IMR-90 (cell line): ENCODE data around the gene WNK3. TPM values are rescaled to one million over a fixed set of nuclear protein-coding genes. Genes with fewer than 3 reads are reported as not detected.

ENCODE experiments used
- ATAC-seq: fragments of 200-7000 bp; cut with Tn5 transposase; 2 replicates; pipeline ENCODE4 v1.9.1; 2020; ENCODE audit warnings: low read depth, mild to moderate bottlenecking, moderate library complexity
- BruUV-seq: library from RNA; stranded (reverse); fragments of 400-500 nt; replicated peaks from 2 replicates; lab custom pipeline; 2021; lab: Mats Ljungman, UMichigan
- CTCF ChIA-PET: fragments of 300-600 bp; formaldehyde crosslinking; extraction: SDS; loops from one replicate; lab custom pipeline; 2021; ENCODE audit warnings: antibody characterized with exemption; lab: Yijun Ruan, JAX
- POLR2A ChIA-PET: fragments of 300-600 bp; sonication (Branson Sonifier 250); formaldehyde crosslinking; loops from one replicate; lab custom pipeline; 2022; ENCODE audit warnings: antibody characterized with exemption; ENCODE audit not compliant: unreplicated experiment; lab: Charles Lee
- DNase-seq: peaks from one replicate; pipeline ENCODE4 v3.0.0; 2013
- H2AFZ ChIP-seq: replicated peaks from 2 replicates; pipeline ENCODE3; 2013; ENCODE audit warnings: low read length, mild to moderate bottlenecking; ENCODE audit not compliant: poor library complexity
- H2AK5ac ChIP-seq: 2 replicates; pipeline ENCODE4 v1.6.1; 2013; ENCODE audit warnings: low read depth, low read length, inconsistent platforms
- H2AK9ac ChIP-seq: replicated peaks from 2 replicates; pipeline ENCODE3; 2013; ENCODE audit warnings: mild to moderate bottlenecking, low read depth, low read length, moderate library complexity; ENCODE audit not compliant: poor library complexity
- H2BK120ac ChIP-seq: 2 replicates; pipeline ENCODE4 v1.6.1; 2013; ENCODE audit warnings: low read depth, low read length, inconsistent platforms
- H2BK15ac ChIP-seq: 3 replicates; pipeline ENCODE4 v1.6.1; 2013; ENCODE audit warnings: low read depth, low read length, inconsistent platforms
- H2BK20ac ChIP-seq: 2 replicates; pipeline ENCODE4 v1.6.1; 2013; ENCODE audit warnings: low read depth, mild to moderate bottlenecking, inconsistent platforms, low read length, moderate library complexity
- H2BK5ac ChIP-seq: 2 replicates; pipeline ENCODE4 v1.6.1; 2013; ENCODE audit warnings: mild to moderate bottlenecking, low read depth, low read length, inconsistent platforms; ENCODE audit not compliant: poor library complexity, severe bottlenecking
- H3K14ac ChIP-seq: replicated peaks from 2 replicates; pipeline ENCODE4 v1.6.1; 2013; ENCODE audit warnings: low read depth, low read length, inconsistent platforms
- H3K18ac ChIP-seq: 2 replicates; pipeline ENCODE4 v1.6.1; 2013; ENCODE audit warnings: low read depth, low read length, control low read depth
- H3K23ac ChIP-seq: 2 replicates; pipeline ENCODE4 v1.6.1; 2013; ENCODE audit warnings: low read depth, low read length, inconsistent platforms
- H3K27ac ChIP-seq: 2 replicates; pipeline ENCODE4 v1.5.1; 2013; ENCODE audit warnings: mild to moderate bottlenecking, control low read depth, low read length; ENCODE audit not compliant: insufficient read depth
- H3K27me3 ChIP-seq: 2 replicates; pipeline ENCODE4 v1.6.1; 2013; ENCODE audit warnings: low read length; ENCODE audit not compliant: control insufficient read depth, insufficient read depth
- H3K36me3 ChIP-seq: 2 replicates; pipeline ENCODE4 v1.6.1; 2013; ENCODE audit warnings: low read length, mixed read lengths; ENCODE audit not compliant: control insufficient read depth, insufficient read depth
- H3K4ac ChIP-seq: 2 replicates; pipeline ENCODE4 v1.6.1; 2013; ENCODE audit warnings: low read depth, low read length, inconsistent platforms
- H3K4me1 ChIP-seq: 2 replicates; pipeline ENCODE4 v1.6.1; 2013; ENCODE audit warnings: low read length, mixed read lengths; ENCODE audit not compliant: control insufficient read depth, insufficient read depth
- H3K4me2 ChIP-seq: 2 replicates; pipeline ENCODE4 v1.6.1; 2013; ENCODE audit warnings: low read depth, mild to moderate bottlenecking, control low read depth, low read length, moderate library complexity
- H3K4me3 ChIP-seq: 2 replicates; pipeline ENCODE4 v1.5.1; 2013; ENCODE audit warnings: low read depth, mild to moderate bottlenecking, control low read depth, low read length, moderate library complexity; ENCODE audit not compliant: insufficient read depth
- H3K56ac ChIP-seq: 2 replicates; pipeline ENCODE4 v1.6.1; 2013; ENCODE audit warnings: low read length, inconsistent platforms; ENCODE audit not compliant: insufficient read depth; ENCODE audit errors: extremely low read depth
- H3K79me1 ChIP-seq, 2 experiments: 2 replicates each; pipeline ENCODE4 v1.6.1; 2013; ENCODE audit warnings: low read length in 2 of 2, inconsistent platforms in 1 of 2, low read depth in 1 of 2
- H3K9ac ChIP-seq: 2 replicates; pipeline ENCODE4 v1.6.1; 2013; ENCODE audit warnings: low read depth, low read length, control low read depth
- H3K9me1 ChIP-seq: 2 replicates; pipeline ENCODE4 v1.6.1; 2013; ENCODE audit warnings: low read length, inconsistent platforms; ENCODE audit not compliant: insufficient read depth
- H3K9me3 ChIP-seq: 2 replicates; pipeline ENCODE4 v1.6.1; 2013; ENCODE audit warnings: low read length; ENCODE audit not compliant: control insufficient read depth, insufficient read depth
- H4K20me1 ChIP-seq: 2 replicates; pipeline ENCODE4 v1.6.1; 2013; ENCODE audit warnings: low read length, inconsistent platforms; ENCODE audit not compliant: insufficient read depth
- H4K5ac ChIP-seq: 2 replicates; pipeline ENCODE4 v1.6.1; 2013; ENCODE audit warnings: mild to moderate bottlenecking, low read depth, low read length, control low read depth
- H4K8ac ChIP-seq, 2 experiments: 2 replicates each; pipeline ENCODE4 v1.6.1; 2013; ENCODE audit warnings: low read depth in 2 of 2, low read length in 2 of 2, control low read depth in 1 of 2, inconsistent platforms in 1 of 2
- H4K91ac ChIP-seq: 2 replicates; pipeline ENCODE4 v1.6.1; 2013; ENCODE audit warnings: low read depth, low read length, inconsistent platforms; ENCODE audit not compliant: insufficient read depth
- CEBPB ChIP-seq: IDR thresholded peaks from 2 replicates; pipeline ENCODE4 v1.6.1; 2012; ENCODE audit warnings: low read depth, low read length, improper control_type of control experiment
- ELK1 ChIP-seq: fragments of 150-350 bp; IDR thresholded peaks from 2 replicates; pipeline ENCODE4 v1.6.1; 2016; ENCODE audit warnings: low read depth, mild to moderate bottlenecking, low read length, moderate library complexity, borderline replicate concordance
- MAZ ChIP-seq: IDR thresholded peaks from 2 replicates; pipeline ENCODE4 v1.6.1; 2012; ENCODE audit warnings: low read depth, mild to moderate bottlenecking, low read length, improper control_type of control experiment, moderate library complexity, borderline replicate concordance
- MXI1 ChIP-seq: IDR thresholded peaks from 2 replicates; pipeline ENCODE4 v1.6.1; 2012; ENCODE audit warnings: low read depth, mild to moderate bottlenecking, low read length, moderate library complexity, borderline replicate concordance
- RFX5 ChIP-seq: IDR thresholded peaks from 2 replicates; pipeline ENCODE4 v1.8.0; 2012; ENCODE audit warnings: low read depth, mild to moderate bottlenecking, low read length, moderate library complexity
- SMC3 ChIP-seq: fragments of 150-350 bp; IDR thresholded peaks from 2 replicates; pipeline ENCODE4 v1.6.1; 2016; ENCODE audit warnings: low read depth, mild to moderate bottlenecking, antibody characterized with exemption, low read length, moderate library complexity
- USF2 ChIP-seq: fragments of 150-350 bp; IDR thresholded peaks from 2 replicates; pipeline ENCODE4 v1.6.1; 2017; ENCODE audit warnings: mild to moderate bottlenecking, antibody characterized with exemption, low read length, low read depth
- WGBS, 2 experiments: methylation state at CpG; one replicate each; pipeline versions ENCODE4 v1.1.5 to v1.1.7; 2013; ENCODE audit warnings: missing lambda C conversion rate in 2 of 2; ENCODE audit not compliant: insufficient read length in 1 of 2; ENCODE audit errors: extremely low coverage in 2 of 2; 5-methylcytosine and 5-hydroxymethylcytosine counted together
- dilution Hi-C: fragments of 300-500 bp; cut with HindIII; formaldehyde crosslinking; loops from one replicate; pipeline ENCODE4 v1.14.3; 2018; ENCODE audit warnings: low sequenced_read_pairs; ENCODE audit not compliant: unreplicated experiment
- in situ Hi-C: fragments of 300-500 bp; cut with MboI; formaldehyde crosslinking; loops from 3 replicates; pipeline ENCODE4 v1.14.3; 2019; ENCODE audit warnings: low sequenced_read_pairs, inconsistent platforms, mixed read lengths
- intact Hi-C: fragments of 100-400 bp; cut with micrococcal nuclease; formaldehyde crosslinking; loops from 2 replicates; pipeline ENCODE4 v1.10.0; 2022
- polyA plus RNA-seq, 3 experiments: library from polyadenylated mRNA; depleted of rRNA; stranded (reverse); fragments of >200 nt; gene quantifications; 2 replicates each; pipeline ENCODE4 v1.2.3, GENCODE V29; 2012; ENCODE audit warnings: low replicate concordance in 1 of 3
- total RNA-seq: library from RNA; depleted of rRNA; stranded (reverse); fragments of >200 nt; gene quantifications from 2 replicates; pipeline ENCODE4 v1.2.3, GENCODE V29; 2012

The WNK3 gene
- total and polyA plus RNA-seq, 2 of the 4 experiments (the other 2 are of a cell fraction), result 0.15 to 1.4 TPM

GRCh38 chrX:54182194-54182863 lies 175.5 kb downstream of the WNK3 start:
- Histone ChIP-seq H2AK9ac (peak overlapping the region; percentile 96), H2BK5ac (peak overlapping the region; percentile 89), H3K9ac (peak overlapping the region; percentile 87), H2BK20ac (no peak overlapping the region), H3K4me2 (peak overlapping the region; percentile 99), H3K36me3 (no peaks in the 10 kb centered on the region), H3K79me1 (peaks cover under 1 to 18% of the 10 kb centered on the region in 2 experiments; a peak in 3 of 4 replicates), H3K27me3 (no peaks in the 10 kb centered on the region), H3K56ac (peak overlapping the region; percentile 28; the same call in 1 of the 2 replicates), H2BK15ac (no peak overlapping the region; the same call in 2 of the 3 replicates), H4K91ac (peak overlapping the region; percentile 78), H4K8ac (peak overlapping the region; percentile 75 to 84; a peak in 3 of 4 replicates), H3K4me1 (peaks cover under 1% of the 10 kb centered on the region), H2AFZ (peak overlapping the region; percentile 85), H3K14ac (peak overlapping the region; percentile 44), H3K18ac (peak overlapping the region; percentile 55; the same call in 1 of the 2 replicates), H3K9me3 (no peaks in the 10 kb centered on the region), H4K20me1 (no peaks in the 10 kb centered on the region; the same call in 1 of the 2 replicates), H3K4ac (peak overlapping the region; percentile 95), H3K9me1 (peaks cover 2% of the 10 kb centered on the region; the same call in 1 of the 2 replicates), H2AK5ac (peak overlapping the region; percentile 80), H2BK120ac (peak overlapping the region; percentile 41), H3K27ac (peak overlapping the region; percentile 96), H3K23ac (0 out of 2 replicates have a peak overlapping the region, but pooled peaks have one; percentile 62), H4K5ac (peak overlapping the region; percentile 89), H3K4me3 (peak overlapping the region; percentile 93)
- peak; percentile 50; the same call in 1 of the 2 replicates for TF ChIP-seq MXI1
- TF ChIP-seq CEBPB, result no peak
- TF ChIP-seq USF2, result peak; percentile 41; the same call in 1 of the 2 replicates
- no peak for TF ChIP-seq ELK1
- TF ChIP-seq MAZ, result peak; percentile 28; the same call in 1 of the 2 replicates
- no peak for TF ChIP-seq RFX5
- TF ChIP-seq SMC3, result no peak
- dilution Hi-C loops, result no loop called here
- POLR2A ChIA-PET, result no interaction called here
- intact Hi-C loops, result loop anchor here (2.0 to 10.0 kb wide), 3 partner anchors 48 to 498 kb away; partner anchors contain the start of genes HUWE1 and PHF8
- CTCF ChIA-PET, result no interaction called here
- WGBS, 2 experiments, result 32 to 100% methylated on average over 1 to 20 of the region's 36 CpGs
- in situ Hi-C loops, result no loop called here
- ATAC-seq (peak; percentile 31), DNase-seq (no peak)
- BruUV-seq, result no TSS peak
